Brain microvascular endothelial cell (primary cell): ENCODE measurements around the gene RPL19.

ENCODE experiments used
- DNase-seq: peaks from one replicate; pipeline ENCODE4 v3.0.0-alpha.2; 2020
- H3K27ac ChIP-seq: fragments of 250-450 bp; sonication (Bioruptor Pico); 2 replicates; pipeline ENCODE4 v1.5.1; 2020; ENCODE audit warnings: mild to moderate bottlenecking, moderate library complexity
- H3K27me3 ChIP-seq: fragments of 250-450 bp; sonication (Bioruptor Pico); replicated peaks from 2 replicates; pipeline ENCODE4 v1.5.1; 2020; ENCODE audit warnings: mild to moderate bottlenecking
- H3K36me3 ChIP-seq: fragments of 250-450 bp; sonication (Bioruptor Pico); replicated peaks from 2 replicates; pipeline ENCODE4 v1.5.1; 2020; ENCODE audit warnings: mild to moderate bottlenecking
- H3K4me3 ChIP-seq: 2 replicates; pipeline ENCODE4 v1.5.1; 2011; ENCODE audit warnings: low read depth, mild to moderate bottlenecking, control low read depth, low read length, moderate library complexity
- CTCF ChIP-seq: IDR thresholded peaks from 2 replicates; pipeline ENCODE4 v1.5.1; 2011; ENCODE audit warnings: low read depth, mild to moderate bottlenecking, moderate library complexity, low read length, control low read depth, inconsistent platforms; ENCODE audit errors: missing control alignments
- in situ Hi-C: cut with HindIII; loops from 2 replicates; pipeline ENCODE4 v1.10.0; 2017; ENCODE audit warnings: low sequenced_read_pairs, low pct_ligation_motif_present

Gene RPL19

GRCh38 chr17:39183720-39184119 is 16.4 kb upstream of the RPL19 start:
- Histone ChIP-seq H3K4me3 (no peak overlapping the region), H3K27ac (no peak overlapping the region), H3K27me3 (no peaks in the 10 kb centered on the region), H3K36me3 (peaks cover 61% of the 10 kb centered on the region)
- in situ Hi-C loops, result no loop called here
- DNase-seq, result no peak
- TF ChIP-seq CTCF, result no peak

GRCh38 chr17:39186481-39187002 is 13.5 kb upstream of the RPL19 start:
- peaks cover 64% of the 10 kb centered on the region for H3K36me3 ChIP-seq

GRCh38 chr17:39187152-39187830 is 12.8 kb upstream of the RPL19 start:
- H3K27ac ChIP-seq, result no peak overlapping the region
- in situ Hi-C loops, result no loop called here
- DNase-seq, result no peak
- peaks cover 60% of the 10 kb centered on the region for H3K36me3 ChIP-seq
- no peaks in the 10 kb centered on the region for H3K27me3 ChIP-seq
- no peak for TF ChIP-seq CTCF
- H3K4me3 ChIP-seq, result no peak overlapping the region

More at GRCh38 chr17:39186481-39187002, 13.5 kb upstream of the RPL19 start:
- no peak for DNase-seq
- Histone ChIP-seq H3K4me3 (no peak overlapping the region), H3K27ac (no peak overlapping the region), H3K27me3 (no peaks in the 10 kb centered on the region)
- TF ChIP-seq CTCF, result no peak
- in situ Hi-C loops, result no loop called here

DNA sequence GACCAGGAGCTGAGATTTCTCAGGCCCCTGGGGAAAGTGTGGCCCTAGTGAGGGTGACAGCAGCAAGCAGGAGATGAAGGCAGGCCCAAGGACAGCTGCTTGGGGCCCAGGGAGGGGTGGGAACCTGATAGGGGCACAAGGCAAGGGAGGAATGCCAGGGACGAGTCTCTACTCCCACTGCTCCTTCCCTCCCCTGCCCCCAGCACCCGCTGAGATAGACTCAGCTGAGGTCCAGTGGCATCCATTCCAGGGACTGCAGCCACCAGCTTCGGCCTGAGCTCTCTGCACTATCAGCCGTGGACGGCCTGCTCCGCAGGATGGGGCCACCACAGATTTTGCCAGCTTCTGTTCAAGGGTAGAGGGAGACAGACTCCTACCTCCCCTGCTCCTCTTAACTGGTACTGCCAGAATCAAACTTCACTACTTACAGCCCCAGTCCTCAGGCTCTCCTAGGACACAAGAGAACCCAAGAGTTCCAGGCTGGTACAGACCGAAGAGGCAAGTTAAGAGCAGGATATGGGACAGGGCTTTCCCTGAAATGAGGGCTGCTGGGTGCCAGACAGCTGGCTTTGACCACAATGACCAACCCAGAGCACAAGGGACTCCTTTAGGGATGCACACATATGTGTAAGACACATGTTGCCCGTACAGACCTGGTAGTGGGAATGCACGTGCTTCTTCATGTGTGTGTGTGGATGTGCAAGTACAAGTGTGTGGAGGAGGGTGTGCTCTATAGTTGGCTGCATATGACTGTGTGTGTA is 8.2 kb upstream of the RPL19 start:
- Histone ChIP-seq H3K4me3 (no peak overlapping the region), H3K27ac (no peak overlapping the region), H3K36me3 (peaks cover 42% of the 10 kb centered on the region), H3K27me3 (no peaks in the 10 kb centered on the region)
- no peak for TF ChIP-seq CTCF
- in situ Hi-C loops, result no loop called here
- no peak for DNase-seq

DNA sequence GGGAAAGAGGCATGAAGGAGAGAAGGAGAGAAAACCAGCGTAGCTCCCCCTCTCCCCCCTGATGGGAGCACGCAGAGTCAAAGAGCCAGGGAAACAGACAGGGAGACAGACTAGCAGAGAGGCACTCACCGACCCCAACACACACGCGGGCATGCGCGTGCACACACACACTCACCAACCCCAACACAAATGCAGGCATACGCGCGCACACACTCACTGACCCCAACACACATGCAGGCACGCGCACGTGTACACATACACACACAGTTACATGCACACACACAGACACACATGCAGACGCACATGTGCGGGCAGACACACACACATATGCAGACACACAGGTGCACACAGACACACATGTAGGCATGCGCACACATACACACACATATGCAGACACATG is 7.2 kb upstream of the RPL19 start:
- in situ Hi-C loops, result no loop called here
- no peak overlapping the region for H3K27ac ChIP-seq
- TF ChIP-seq CTCF, result no peak
- peaks cover 33% of the 10 kb centered on the region for H3K36me3 ChIP-seq
- H3K4me3 ChIP-seq, result no peak overlapping the region
- no peak for DNase-seq
- H3K27me3 ChIP-seq, result no peaks in the 10 kb centered on the region
